Tibial artery (tissue), 4 donors: ENCODE data around the gene DPH2.
A peak's percentile ranks its signal among the peaks of the same experiment; 100 is the strongest.

ENCODE experiments used
- DNase-seq, 2 donors: peaks; one replicate each; pipeline ENCODE4 v3.0.0-alpha.2; 2019
- H3K27ac ChIP-seq, 2 donors: fragments of 200-600 bp; sonication (generic) in 1 of 2; 1 replicate in 1 of 2; 2 replicates in 1 of 2; pipeline ENCODE4 v1.5.1; 2018 to 2019; ENCODE audit warnings: mild to moderate bottlenecking in 1 of 2
- H3K27me3 ChIP-seq, 2 donors: fragments of 200-600 bp; sonication (generic) in 1 of 2; one replicate each; pipeline versions ENCODE4 v1.5.1 to v1.6.0; 2016 to 2019
- H3K36me3 ChIP-seq, 3 donors: fragments of 200-600 bp; sonication (generic) in 2 of 3; one replicate each; pipeline ENCODE4 v1.5.1; 2016 to 2019; ENCODE audit warnings: mild to moderate bottlenecking in 2 of 3
- H3K4me1 ChIP-seq, 4 donors: fragments of 200-600 bp; sonication (generic) in 2 of 4; 1 replicate in 3 of 4; 2 replicates in 1 of 4; pipeline ENCODE4 v1.5.1; 2016 to 2019
- H3K4me3 ChIP-seq, 2 donors: fragments of 200-600 bp; sonication (generic) in 1 of 2; 1 replicate in 1 of 2; 2 replicates in 1 of 2; pipeline ENCODE4 v1.5.1; 2018 to 2019; ENCODE audit warnings: mild to moderate bottlenecking in 2 of 2
- H3K9me3 ChIP-seq, 3 donors: fragments of 200-600 bp; sonication (generic) in 1 of 3; one replicate each; pipeline ENCODE4 v1.5.1; 2016 to 2019
- intact Hi-C: fragments of 100-400 bp; cut with DNase I; formaldehyde crosslinking; loops from one replicate; pipeline ENCODE4 v1.15.0; 2023; ENCODE audit warnings: low total_unique reads
- TF ChIP-seq, protein P1 (sequence below), 2 experiments: fragments of 200-600 bp in 1 of 2; fragments of 450-650 bp in 1 of 2; IDR thresholded peaks; one replicate each; pipeline ENCODE4 v1.5.1; 2017 to 2019; ENCODE audit warnings: antibody characterized with exemption in 2 of 2, mild to moderate bottlenecking in 1 of 2, moderate library complexity in 1 of 2

The DPH2 gene

DNA sequence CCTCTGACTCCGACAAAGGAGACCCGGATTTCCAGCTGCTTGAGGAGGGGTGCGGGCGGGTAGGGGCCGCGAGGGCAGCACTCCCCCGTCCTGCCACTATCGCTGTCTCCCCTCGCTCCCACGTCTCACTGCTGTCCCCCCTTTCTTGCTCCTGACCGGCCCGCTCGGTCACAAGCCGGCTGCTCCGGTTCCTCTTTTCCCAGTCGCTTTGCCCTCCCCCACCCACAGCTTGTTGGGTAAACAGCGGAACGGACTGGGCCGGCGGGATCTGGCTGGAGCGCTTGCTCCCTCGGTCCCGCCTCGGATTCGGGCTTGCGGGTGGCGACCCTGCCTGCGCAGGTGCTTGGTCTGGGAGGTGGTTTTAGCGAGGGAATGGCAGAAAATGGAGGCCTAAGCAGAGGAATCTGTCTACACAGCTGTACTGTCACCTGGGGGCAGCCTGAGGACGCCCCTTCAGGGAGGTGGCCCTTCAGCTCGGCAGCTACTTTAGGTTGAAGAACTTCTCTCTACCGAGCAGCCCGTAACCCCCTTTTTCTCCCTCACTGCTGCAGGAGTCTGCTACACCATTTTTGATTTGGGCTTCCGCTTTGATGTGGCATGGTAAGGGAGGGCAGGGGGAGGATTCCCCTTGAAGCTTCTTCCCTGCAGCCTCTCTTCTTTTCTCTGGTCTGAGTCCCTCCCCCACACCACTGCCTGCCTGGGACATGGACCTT is 5.6 kb downstream of the DPH2 start:
- H3K36me3 ChIP-seq, result peaks cover 12 to 36% (median 15%) of the 10 kb centered on the region in 3 donors
- TF ChIP-seq, protein P1, sequence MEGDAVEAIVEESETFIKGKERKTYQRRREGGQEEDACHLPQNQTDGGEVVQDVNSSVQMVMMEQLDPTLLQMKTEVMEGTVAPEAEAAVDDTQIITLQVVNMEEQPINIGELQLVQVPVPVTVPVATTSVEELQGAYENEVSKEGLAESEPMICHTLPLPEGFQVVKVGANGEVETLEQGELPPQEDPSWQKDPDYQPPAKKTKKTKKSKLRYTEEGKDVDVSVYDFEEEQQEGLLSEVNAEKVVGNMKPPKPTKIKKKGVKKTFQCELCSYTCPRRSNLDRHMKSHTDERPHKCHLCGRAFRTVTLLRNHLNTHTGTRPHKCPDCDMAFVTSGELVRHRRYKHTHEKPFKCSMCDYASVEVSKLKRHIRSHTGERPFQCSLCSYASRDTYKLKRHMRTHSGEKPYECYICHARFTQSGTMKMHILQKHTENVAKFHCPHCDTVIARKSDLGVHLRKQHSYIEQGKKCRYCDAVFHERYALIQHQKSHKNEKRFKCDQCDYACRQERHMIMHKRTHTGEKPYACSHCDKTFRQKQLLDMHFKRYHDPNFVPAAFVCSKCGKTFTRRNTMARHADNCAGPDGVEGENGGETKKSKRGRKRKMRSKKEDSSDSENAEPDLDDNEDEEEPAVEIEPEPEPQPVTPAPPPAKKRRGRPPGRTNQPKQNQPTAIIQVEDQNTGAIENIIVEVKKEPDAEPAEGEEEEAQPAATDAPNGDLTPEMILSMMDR (IDR thresholded peaks at IDR 0.05), result no peak
- intact Hi-C loops, result loop anchor here (2.0 kb wide), 1 partner anchor 29 kb away; the partner anchor contains the start of gene IPO13
- H3K4me1 ChIP-seq, result peaks cover 0 to 61% (median 50%) of the 10 kb centered on the region in 4 donors
- H3K27me3 ChIP-seq, result no peaks in the 10 kb centered on the region
- DNase-seq, result peak; percentile 78 to 82
- H3K27ac ChIP-seq, result peak overlapping the region; percentile 83 to 94
- H3K9me3 ChIP-seq, result no peaks in the 10 kb centered on the region
- peak overlapping the region; percentile 94 to 98 for H3K4me3 ChIP-seq

DNA sequence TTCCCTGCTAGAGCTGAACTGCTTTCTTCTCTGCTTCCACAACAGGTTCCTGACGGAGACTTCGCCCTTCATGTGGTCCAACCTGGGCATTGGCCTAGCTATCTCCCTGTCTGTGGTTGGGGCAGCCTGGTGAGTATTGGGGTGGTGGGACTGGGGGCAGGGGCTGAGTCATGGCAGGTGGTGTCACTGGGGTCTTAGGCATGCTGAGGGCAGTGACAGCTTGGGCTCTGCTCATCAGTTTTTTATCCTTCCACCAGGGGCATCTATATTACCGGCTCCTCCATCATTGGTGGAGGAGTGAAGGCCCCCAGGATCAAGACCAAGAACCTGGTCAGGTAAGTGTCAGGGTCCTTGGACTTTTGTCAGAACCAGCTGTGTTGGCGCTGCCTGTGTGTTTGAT is 6.2 kb downstream of the DPH2 start:
- no peak for DNase-seq
- TF ChIP-seq, protein P1 (IDR thresholded peaks at IDR 0.05), result no peak
- Histone ChIP-seq H3K27me3 (no peaks in the 10 kb centered on the region), H3K36me3 (peaks cover 12 to 36% (median 15%) of the 10 kb centered on the region in 3 donors), H3K9me3 (no peaks in the 10 kb centered on the region), H3K4me1 (peaks cover 0 to 60% (median 48%) of the 10 kb centered on the region in 4 donors), H3K27ac (peak overlapping the region; percentile 83 to 94), H3K4me3 (peak overlapping the region; percentile 94 to 98)
- intact Hi-C loops, result no loop called here

DNA sequence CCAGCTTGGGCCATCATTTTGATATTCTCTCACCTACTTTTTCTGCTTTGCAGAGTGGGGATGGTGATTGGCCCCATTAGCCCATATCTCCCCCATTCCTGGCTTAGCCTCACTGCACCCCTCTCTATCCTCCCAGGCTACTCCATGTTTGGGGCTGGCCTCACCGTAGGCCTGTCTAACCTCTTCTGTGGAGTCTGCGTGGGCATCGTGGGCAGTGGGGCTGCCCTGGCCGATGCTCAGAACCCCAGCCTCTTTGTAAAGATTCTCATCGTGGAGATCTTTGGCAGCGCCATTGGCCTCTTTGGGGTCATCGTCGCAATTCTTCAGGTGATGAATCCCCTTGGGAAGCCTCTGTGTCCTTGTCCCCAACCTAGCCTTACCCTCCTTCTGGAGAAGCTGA is 7.1 kb downstream of the DPH2 start:
- Histone ChIP-seq H3K4me3 (no peak overlapping the region), H3K36me3 (peaks cover 12 to 33% (median 15%) of the 10 kb centered on the region in 3 donors), H3K4me1 (peaks cover 0 to 56% (median 44%) of the 10 kb centered on the region in 4 donors), H3K27me3 (no peaks in the 10 kb centered on the region), H3K27ac (no peak overlapping the region), H3K9me3 (no peaks in the 10 kb centered on the region)
- intact Hi-C loops, result no loop called here
- no peak for DNase-seq
- TF ChIP-seq, protein P1 (IDR thresholded peaks at IDR 0.05), result no peak

DNA sequence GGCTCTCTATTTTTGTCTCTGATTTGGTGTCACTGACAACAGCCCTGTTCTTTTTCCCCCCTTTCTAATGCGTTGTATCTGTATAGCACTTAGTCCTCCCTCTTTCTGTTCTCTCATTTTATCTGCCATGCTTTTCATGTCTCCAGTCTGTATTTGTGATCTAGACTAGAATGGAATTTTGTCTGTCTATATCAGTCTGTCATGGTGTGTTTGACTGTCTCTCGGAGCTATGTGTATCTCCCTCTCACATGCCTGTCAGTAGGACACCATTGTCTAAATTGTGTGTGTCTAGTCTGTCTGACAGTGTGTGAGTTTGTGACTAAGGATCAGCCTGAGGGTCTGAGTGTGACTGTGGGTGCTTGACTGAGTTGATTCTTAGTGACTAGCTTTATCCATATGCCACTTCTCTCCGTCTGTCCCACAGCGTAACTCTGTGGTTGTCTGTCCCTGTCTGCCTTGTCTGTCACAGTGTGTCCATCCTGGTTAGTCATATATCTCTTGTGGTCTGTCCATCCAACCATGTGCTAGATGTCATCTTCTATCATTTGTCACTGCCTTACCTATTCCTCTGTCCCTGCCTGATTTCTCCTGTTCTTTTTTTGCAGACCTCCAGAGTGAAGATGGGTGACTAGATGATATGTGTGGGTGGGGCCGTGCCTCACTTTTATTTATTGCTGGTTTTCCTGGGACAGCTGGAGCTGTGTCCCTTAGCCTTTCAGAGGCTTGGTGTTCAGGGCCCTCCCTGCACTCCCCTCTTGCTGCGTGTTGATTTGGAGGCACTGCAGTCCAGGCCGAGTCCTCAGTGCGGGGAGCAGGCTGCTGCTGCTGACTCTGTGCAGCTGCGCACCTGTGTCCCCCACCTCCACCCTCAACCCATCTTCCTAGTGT is 7.8 kb downstream of the DPH2 start:
- TF ChIP-seq, protein P1 (IDR thresholded peaks at IDR 0.05), result no peak
- Histone ChIP-seq H3K4me3 (no peak overlapping the region), H3K27me3 (no peaks in the 10 kb centered on the region), H3K36me3 (peaks cover 12 to 25% (median 15%) of the 10 kb centered on the region in 3 donors), H3K4me1 (peaks cover 0 to 56% (median 44%) of the 10 kb centered on the region in 4 donors), H3K9me3 (no peaks in the 10 kb centered on the region), H3K27ac (no peak overlapping the region)
- intact Hi-C loops, result no loop called here
- DNase-seq, result no peak

DNA sequence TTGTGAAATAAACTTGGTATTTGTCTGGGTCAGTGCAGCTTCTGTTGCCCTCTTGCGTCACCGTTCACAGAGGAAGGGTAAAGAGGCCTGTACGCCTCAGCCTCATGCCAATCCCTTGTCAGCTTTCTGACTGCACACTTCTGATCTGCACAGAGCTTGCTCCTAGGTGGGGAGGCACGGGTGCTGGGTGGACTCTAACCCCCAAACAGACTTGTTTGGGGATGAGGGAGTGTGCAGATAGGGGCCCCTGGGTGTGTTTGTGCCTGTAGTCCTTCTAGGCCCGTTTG is 8.4 kb downstream of the DPH2 start:
- Histone ChIP-seq H3K4me1 (peaks cover 0 to 56% (median 44%) of the 10 kb centered on the region in 4 donors), H3K4me3 (peak overlapping the region; percentile 64 to 93), H3K27ac (peak overlapping the region in 1 of 2 donors; percentile 58), H3K9me3 (no peaks in the 10 kb centered on the region), H3K36me3 (peaks cover 12 to 22% (median 15%) of the 10 kb centered on the region in 3 donors), H3K27me3 (no peaks in the 10 kb centered on the region)
- intact Hi-C loops, result no loop called here
- DNase-seq, result no peak
- TF ChIP-seq, protein P1 (IDR thresholded peaks at IDR 0.05), result no peak
